CD4-positive, alpha-beta memory T cell (primary cell): Measurements from ENCODE around the gene ROM1. TPM values are rescaled to one million over a fixed set of nuclear protein-coding genes. Genes with fewer than 3 reads are reported as not detected.

Experiments used
- CTCF ChIA-PET: fragments of 350-600 bp; sonication (Branson Sonifier 250); formaldehyde crosslinking; loops from one replicate; lab custom pipeline; 2021; ENCODE audit warnings: inconsistent platforms; ENCODE audit not compliant: partially characterized antibody; lab: Charles Lee
- POLR2A ChIA-PET: fragments of 350-600 bp; sonication (Branson Sonifier 250); formaldehyde crosslinking; loops from one replicate; lab custom pipeline; 2021; ENCODE audit not compliant: partially characterized antibody; lab: Charles Lee
- DNase-seq, 5 donors: peaks; one replicate each; pipeline versions ENCODE4 v3.0.0 to v3.0.0-alpha.2; 2020 to 2022; ENCODE audit warnings: mixed read lengths in 1 of 5
- H3K27ac ChIP-seq: one replicate; pipeline ENCODE4 v1.7.0; 2013; ENCODE audit warnings: low read depth, low read length
- H3K27me3 ChIP-seq: 2 replicates; pipeline ENCODE4 v1.7.0; 2013; ENCODE audit warnings: mild to moderate bottlenecking, low read length, moderate library complexity; ENCODE audit not compliant: insufficient read depth
- H3K36me3 ChIP-seq: 2 replicates; pipeline ENCODE4 v1.7.0; 2013; ENCODE audit warnings: mild to moderate bottlenecking, low read length, moderate library complexity; ENCODE audit not compliant: insufficient read depth
- H3K4me1 ChIP-seq: 2 replicates; pipeline ENCODE4 v1.7.0; 2013; ENCODE audit warnings: mild to moderate bottlenecking, low read length, moderate library complexity; ENCODE audit not compliant: insufficient read depth
- H3K4me3 ChIP-seq, 2 donors: one replicate each; pipeline ENCODE4 v1.7.0; 2013; ENCODE audit warnings: low read length in 2 of 2, mild to moderate bottlenecking in 1 of 2
- H3K9me3 ChIP-seq, 2 donors: one replicate each; pipeline ENCODE4 v1.7.0; 2013; ENCODE audit warnings: low read length in 2 of 2, control low read depth in 1 of 2; ENCODE audit not compliant: control insufficient read depth in 1 of 2
- H3K27ac Mint-ChIP-seq, 7 donors: one replicate each; pipeline ENCODE4 v1.8.0; 2020 to 2021; ENCODE audit warnings: mixed read lengths in 7 of 7, mild to moderate bottlenecking in 6 of 7, inconsistent platforms in 3 of 7, moderate library complexity in 3 of 7
- H3K27me3 Mint-ChIP-seq, 2 donors: one replicate each; pipeline ENCODE4 v1.8.0; 2020 to 2021; ENCODE audit warnings: mixed read lengths in 2 of 2
- H3K36me3 Mint-ChIP-seq, 2 donors: one replicate each; pipeline ENCODE4 v1.8.0; 2020 to 2021; ENCODE audit warnings: mixed read lengths in 2 of 2, inconsistent platforms in 1 of 2, mild to moderate bottlenecking in 1 of 2
- H3K4me1 Mint-ChIP-seq, 4 donors: one replicate each; pipeline ENCODE4 v1.8.0; 2020 to 2021; ENCODE audit warnings: mixed read lengths in 4 of 4, mild to moderate bottlenecking in 1 of 4
- H3K4me3 Mint-ChIP-seq, 8 donors: one replicate each; pipeline ENCODE4 v1.8.0; 2020 to 2021; ENCODE audit warnings: mixed read lengths in 8 of 8, mild to moderate bottlenecking in 7 of 8, moderate library complexity in 6 of 8, inconsistent platforms in 3 of 8
- H3K9me3 Mint-ChIP-seq, 8 donors: one replicate each; pipeline ENCODE4 v1.8.0; 2020 to 2021; ENCODE audit warnings: mixed read lengths in 8 of 8, mild to moderate bottlenecking in 5 of 8, inconsistent platforms in 3 of 8, moderate library complexity in 1 of 8
- intact Hi-C: fragments of 100-400 bp; cut with micrococcal nuclease; formaldehyde crosslinking; loops from one replicate; pipeline ENCODE4 v1.15.1; 2023
- polyA plus RNA-seq, 2 donors: library from polyadenylated mRNA; unstranded; fragments of 300-500 nt; fragmentation: Illumina TruSeq; gene quantifications; one replicate each; pipeline ENCODE4 v1.2.3, GENCODE V29; 2021
- total RNA-seq, 2 experiments: library from RNA; stranded (reverse); gene quantifications; one replicate each; pipeline ENCODE4 v1.2.3, GENCODE V29; 2021

ROM1 gene
- total and polyA plus RNA-seq, 4 experiments from 2014 or later = 0.98 to 1.9 (median 1.3) TPM

DNA sequence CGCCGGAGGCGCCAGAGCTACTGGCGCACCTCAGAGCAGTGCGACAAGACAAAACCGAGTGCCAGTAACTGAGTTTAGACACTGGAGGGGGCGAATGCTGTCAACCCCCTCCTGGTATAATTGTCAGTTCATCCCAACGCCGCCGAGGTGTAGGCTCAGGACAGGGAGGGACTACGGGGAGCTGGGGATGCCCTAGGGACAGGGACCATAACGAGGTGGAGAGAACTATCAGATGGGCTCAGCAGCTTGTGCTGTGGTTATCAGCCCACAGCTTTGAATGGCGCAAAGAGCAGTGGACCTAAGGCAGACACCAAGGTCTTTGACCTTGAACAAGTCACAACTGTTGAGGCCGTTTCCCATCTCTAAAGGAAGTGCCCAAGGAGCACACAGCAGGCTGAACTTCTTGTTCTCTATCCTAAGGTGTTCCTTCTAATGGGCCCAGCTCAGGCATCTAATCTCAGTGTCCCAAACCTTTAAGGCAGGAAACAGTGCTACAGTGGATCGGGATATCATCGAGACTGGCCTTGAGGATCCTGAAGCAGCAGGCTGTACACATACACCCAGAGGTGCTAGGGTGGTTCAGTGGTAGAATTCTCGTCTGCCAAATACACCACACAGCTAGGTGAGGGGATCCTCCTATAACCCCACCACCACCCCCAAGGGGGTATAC is 20.8 kb upstream of the ROM1 start:
- H3K4me1 ChIP-seq = peaks cover 43% of the 10 kb centered on the region
- intact Hi-C loops = loop anchor here (5.0 kb wide), 1 partner anchor 270 kb away; no protein-coding TSS in a partner anchor
- no peaks in the 10 kb centered on the region for H3K27me3 ChIP-seq
- Mint-ChIP-seq H3K4me3 (peak overlapping the region; percentile 89 to 98 (median 95)), H3K4me1 (peaks cover 27 to 73% (median 45%) of the 10 kb centered on the region in 4 donors), H3K36me3 (peaks cover 35 to 61% of the 10 kb centered on the region in 2 donors), H3K27ac (peak overlapping the region; percentile 87 to 98 (median 98)), H3K9me3 (peaks cover 0 to 8% (median 0%) of the 10 kb centered on the region in 8 donors), H3K27me3 (no peaks in the 10 kb centered on the region)
- POLR2A ChIA-PET = interaction anchor here (0.6 to 12.0 kb wide), 61 partner anchors 9 to 625 kb away, joined by 3 to 494 read pairs (median 7); partner anchors contain the start of genes AHNAK, B3GAT3, BSCL2 and C11orf98
- DNase-seq = no peak
- H3K36me3 ChIP-seq = peaks cover 53% of the 10 kb centered on the region
- peak overlapping the region; percentile 87 for H3K27ac ChIP-seq
- CTCF ChIA-PET = interaction anchor here (0.7 to 6.3 kb wide), 44 partner anchors 7 to 289 kb away, joined by 3 to 86 read pairs (median 5); partner anchors contain the start of genes B3GAT3, C11orf98, CSKMT and EEF1G
- H3K9me3 ChIP-seq = no peaks in the 10 kb centered on the region
- peak overlapping the region; percentile 67 to 69 for H3K4me3 ChIP-seq

DNA sequence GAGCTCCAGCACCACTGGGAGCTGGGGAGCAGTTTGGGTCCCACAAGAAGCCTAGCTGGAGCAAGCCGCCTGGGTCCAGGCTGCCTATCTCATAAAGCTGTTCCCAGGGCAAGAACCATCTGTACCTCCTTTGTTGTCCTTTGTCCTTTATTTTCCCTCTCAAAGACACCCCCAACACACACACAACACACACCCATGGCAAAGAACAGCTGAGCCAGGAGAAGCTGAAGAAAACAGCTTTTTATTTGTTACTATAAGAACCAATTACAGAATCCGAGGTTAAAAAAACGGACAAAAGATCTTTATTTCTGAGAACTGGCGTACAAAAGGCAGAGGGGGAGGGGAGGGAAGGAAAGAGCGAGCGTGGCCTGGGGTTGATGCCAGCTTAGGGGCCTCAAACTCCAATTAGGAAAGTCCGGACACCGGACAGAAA is 20.1 kb upstream of the ROM1 start:
- peak overlapping the region in 5 of 8 donors; percentile 37 to 96 (median 70) for H3K4me3 Mint-ChIP-seq
- intact Hi-C loops = loop anchor here (1.0 to 5.0 kb wide), 2 partner anchors 101 to 269 kb away; no protein-coding TSS in a partner anchor
- H3K36me3 Mint-ChIP-seq = peaks cover 43 to 64% of the 10 kb centered on the region in 2 donors

DNA sequence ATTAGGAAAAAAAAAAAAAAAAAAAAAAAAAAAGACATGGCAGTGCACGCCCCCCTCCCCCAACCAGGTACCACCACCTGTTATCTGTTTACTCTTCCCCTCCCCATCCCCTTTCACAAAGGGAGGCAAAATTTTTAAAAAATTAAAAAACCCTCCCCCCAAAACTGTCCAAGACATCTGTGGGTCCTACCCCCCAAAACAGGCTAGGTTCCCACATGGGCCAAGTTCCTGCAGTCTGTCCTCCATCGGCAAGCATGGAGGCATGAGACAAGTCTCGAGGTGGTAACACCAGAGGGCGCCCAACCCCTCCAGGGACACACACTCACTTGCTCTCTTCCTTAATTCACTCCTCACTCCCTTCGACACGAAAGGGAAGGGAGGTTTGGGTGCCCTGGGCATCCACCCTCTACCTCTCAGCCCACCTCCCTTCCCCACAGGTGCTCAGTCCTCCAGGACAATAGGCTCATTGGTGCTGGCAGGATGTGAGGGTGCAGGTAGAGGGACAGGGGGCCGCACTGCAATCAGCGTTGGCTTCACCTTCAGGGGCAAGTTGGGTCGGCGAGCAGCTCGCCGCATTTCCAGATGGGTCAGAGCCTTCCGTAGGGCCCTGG is 19.5 kb upstream of the ROM1 start:
- Histone ChIP-seq H3K36me3 (peaks cover 53% of the 10 kb centered on the region), H3K27me3 (no peaks in the 10 kb centered on the region), H3K27ac (peak overlapping the region; percentile 32), H3K9me3 (no peaks in the 10 kb centered on the region), H3K4me3 (no peak overlapping the region), H3K4me1 (peaks cover 55% of the 10 kb centered on the region)
- ChIA-PET CTCF (interaction anchor here (0.7 to 6.3 kb wide), 22 partner anchors 8 to 268 kb away, joined by 3 to 86 read pairs (median 5); partner anchors contain the start of genes B3GAT3, C11orf98, CSKMT and EML3), POLR2A (interaction anchor here (0.9 to 12.0 kb wide), 24 partner anchors 8 to 287 kb away, joined by 3 to 494 read pairs (median 32); partner anchors contain the start of genes B3GAT3, BSCL2, C11orf98 and CSKMT)
- DNase-seq = peak; percentile 76 to 85 (median 77)
- peaks cover 46 to 70% of the 10 kb centered on the region in 2 donors for H3K36me3 Mint-ChIP-seq
- H3K9me3 Mint-ChIP-seq = peaks cover 0 to 8% (median 0%) of the 10 kb centered on the region in 8 donors
- peak overlapping the region; percentile 87 to 98 (median 97) for H3K27ac Mint-ChIP-seq
- H3K4me1 Mint-ChIP-seq = peaks cover 30 to 85% (median 55%) of the 10 kb centered on the region in 4 donors
- H3K27me3 Mint-ChIP-seq = no peaks in the 10 kb centered on the region
- intact Hi-C loops = loop anchor here (1.0 to 5.0 kb wide), 2 partner anchors 101 to 269 kb away; no protein-coding TSS in a partner anchor
- peak overlapping the region; percentile 64 to 90 (median 79) for H3K4me3 Mint-ChIP-seq

More for the DNA sequence above, 20.1 kb upstream of the ROM1 start:
- ChIA-PET POLR2A (interaction anchor here (0.8 to 12.0 kb wide), 26 partner anchors 9 to 288 kb away, joined by 3 to 494 read pairs (median 32); partner anchors contain the start of genes B3GAT3, BSCL2, C11orf98 and CSKMT), CTCF (interaction anchor here (0.7 to 6.3 kb wide), 25 partner anchors 8 to 269 kb away, joined by 3 to 86 read pairs (median 6); partner anchors contain the start of genes B3GAT3, C11orf98, CSKMT and EEF1G)
- Histone ChIP-seq H3K4me3 (peak overlapping the region in 1 of 2 donors; percentile 69), H3K9me3 (no peaks in the 10 kb centered on the region), H3K27me3 (no peaks in the 10 kb centered on the region), H3K36me3 (peaks cover 53% of the 10 kb centered on the region), H3K27ac (peak overlapping the region; percentile 87), H3K4me1 (peaks cover 50% of the 10 kb centered on the region)
- Mint-ChIP-seq H3K9me3 (peaks cover 0 to 8% (median 0%) of the 10 kb centered on the region in 8 donors), H3K27me3 (no peaks in the 10 kb centered on the region), H3K4me1 (peaks cover 27 to 80% (median 51%) of the 10 kb centered on the region in 4 donors), H3K27ac (peak overlapping the region; percentile 84 to 98 (median 98))
- DNase-seq = no peak

DNA sequence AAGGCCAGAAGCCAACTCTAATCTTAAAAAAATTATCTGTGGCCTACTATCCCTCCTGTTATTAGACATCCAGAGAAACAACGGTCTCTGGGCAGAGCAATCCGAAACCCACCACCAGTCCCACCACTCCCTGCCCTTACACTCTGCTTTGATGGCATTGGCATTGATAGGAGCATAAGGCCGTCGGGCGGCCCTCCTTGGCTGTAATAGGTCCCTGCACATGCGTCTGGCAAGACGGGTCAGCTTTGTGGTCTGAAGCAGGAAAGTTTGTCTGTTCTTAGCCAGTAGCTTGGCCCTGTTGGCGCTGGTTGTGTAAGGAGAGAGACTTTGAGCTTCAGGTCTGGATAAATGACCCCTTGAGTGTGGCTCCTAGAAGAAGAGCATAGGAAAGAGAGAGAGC is 17.9 kb upstream of the ROM1 start:
- H3K27ac ChIP-seq = no peak overlapping the region
- no peak overlapping the region for H3K4me3 ChIP-seq
- ChIA-PET POLR2A (interaction anchor here (0.6 to 12.0 kb wide), 9 partner anchors 9 to 246 kb away, joined by 3 to 494 read pairs (median 5); partner anchors contain the start of genes B3GAT3, C11orf98, CSKMT and EML3), CTCF (interaction anchor here (1.0 to 6.3 kb wide), 6 partner anchors 12 to 267 kb away, joined by 3 to 82 read pairs (median 4); partner anchors contain the start of gene ZBTB3)
- Mint-ChIP-seq H3K4me3 (no peak overlapping the region), H3K36me3 (peaks cover 60 to 80% of the 10 kb centered on the region in 2 donors), H3K4me1 (peaks cover 39 to 88% (median 64%) of the 10 kb centered on the region in 4 donors), H3K27ac (peak overlapping the region in 5 of 7 donors; percentile 10 to 87 (median 52)), H3K27me3 (no peaks in the 10 kb centered on the region), H3K9me3 (peaks cover 0 to 8% (median 0%) of the 10 kb centered on the region in 8 donors)
- H3K4me1 ChIP-seq = peaks cover 58% of the 10 kb centered on the region
- H3K27me3 ChIP-seq = no peaks in the 10 kb centered on the region
- DNase-seq = no peak
- H3K36me3 ChIP-seq = peaks cover 51% of the 10 kb centered on the region
- intact Hi-C loops = no loop called here
- no peaks in the 10 kb centered on the region for H3K9me3 ChIP-seq

DNA sequence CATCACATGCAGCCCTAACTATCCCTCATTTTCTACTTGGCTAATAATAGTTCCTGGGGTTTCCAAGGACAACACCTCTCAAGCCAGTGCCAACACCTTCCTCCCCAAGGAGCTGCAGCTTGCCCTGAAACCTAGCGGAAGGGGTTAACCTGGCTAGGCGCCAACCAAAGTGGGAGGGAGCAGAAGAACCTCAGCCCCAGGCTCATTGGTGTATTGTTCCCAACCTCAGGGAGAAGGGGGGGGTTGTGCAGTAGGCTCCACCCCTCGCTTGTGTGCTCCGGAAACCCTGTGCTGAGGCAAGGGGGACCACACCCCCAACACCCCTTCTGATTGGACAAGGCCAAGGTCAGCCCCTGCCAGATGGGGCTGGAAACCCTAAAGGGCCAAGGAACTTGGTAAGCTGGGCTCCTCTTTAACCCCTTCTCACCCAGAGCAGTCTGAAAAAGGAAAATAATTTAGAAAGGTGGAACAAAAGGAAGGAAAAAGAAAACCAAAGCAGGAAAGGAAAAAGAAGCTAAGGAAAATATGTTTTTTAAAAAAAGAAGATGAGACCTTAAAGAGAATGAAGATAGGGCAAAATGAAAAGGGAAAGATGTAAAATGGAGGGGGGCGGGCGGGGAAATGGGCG is 13.9 kb upstream of the ROM1 start:
- intact Hi-C loops = loop anchor here (1.0 kb wide), 4 partner anchors 8 to 233 kb away; partner anchors contain the start of genes C11orf98, CSKMT, STX5 and TEX54
- H3K4me1 Mint-ChIP-seq = peaks cover 36 to 77% (median 55%) of the 10 kb centered on the region in 4 donors
- CTCF ChIA-PET = interaction anchor here (0.7 to 1.8 kb wide), 9 partner anchors 8 to 187 kb away, joined by 3 to 7 read pairs (median 3); partner anchors contain the start of gene TUT1
- H3K27me3 Mint-ChIP-seq = no peaks in the 10 kb centered on the region
- H3K27me3 ChIP-seq = no peaks in the 10 kb centered on the region
- H3K4me3 ChIP-seq = peak overlapping the region; percentile 30 to 71
- DNase-seq = peak; percentile 96 to 100 (median 99)
- peak overlapping the region; percentile 90 to 99 (median 98) for H3K27ac Mint-ChIP-seq
- peaks cover 28% of the 10 kb centered on the region for H3K4me1 ChIP-seq
- no peaks in the 10 kb centered on the region for H3K9me3 Mint-ChIP-seq
- POLR2A ChIA-PET = interaction anchor here (0.6 to 12.0 kb wide), 26 partner anchors 7 to 282 kb away, joined by 3 to 494 read pairs (median 6); partner anchors contain the start of genes AHNAK, B3GAT3, C11orf98 and CSKMT
- peaks cover 67 to 81% of the 10 kb centered on the region in 2 donors for H3K36me3 Mint-ChIP-seq
- peak overlapping the region; percentile 91 to 99 (median 96) for H3K4me3 Mint-ChIP-seq
- H3K36me3 ChIP-seq = peaks cover 50% of the 10 kb centered on the region
- no peaks in the 10 kb centered on the region for H3K9me3 ChIP-seq
- peak overlapping the region; percentile 91 for H3K27ac ChIP-seq

DNA sequence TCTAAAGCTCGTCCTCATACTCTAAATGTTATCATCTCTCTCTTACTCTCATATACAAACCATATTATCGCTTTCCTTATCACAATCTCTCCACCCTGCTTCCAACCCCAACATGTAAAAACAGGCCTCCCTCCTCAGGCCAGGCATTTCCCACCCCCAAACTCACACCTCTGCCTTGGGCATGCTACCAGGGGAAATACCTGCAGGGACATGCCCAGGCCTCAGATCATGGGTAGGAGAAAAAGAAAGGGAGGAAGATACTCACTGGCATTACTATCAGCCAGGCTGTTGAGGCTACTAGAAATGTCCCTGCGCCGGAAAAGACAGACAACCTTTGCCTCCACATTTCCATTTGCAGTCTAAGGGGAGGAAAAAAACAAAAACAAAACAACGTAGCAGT is 13.2 kb upstream of the ROM1 start:
- POLR2A ChIA-PET = interaction anchor here (0.6 to 12.0 kb wide), 28 partner anchors 7 to 281 kb away, joined by 3 to 494 read pairs (median 8); partner anchors contain the start of genes AHNAK, B3GAT3, BSCL2 and C11orf98
- H3K4me3 ChIP-seq = peak overlapping the region; percentile 71 to 82
- Mint-ChIP-seq H3K36me3 (peaks cover 63 to 77% of the 10 kb centered on the region in 2 donors), H3K4me1 (peaks cover 33 to 71% (median 52%) of the 10 kb centered on the region in 4 donors), H3K9me3 (no peaks in the 10 kb centered on the region), H3K27me3 (no peaks in the 10 kb centered on the region), H3K27ac (peak overlapping the region; percentile 90 to 99 (median 98)), H3K4me3 (peak overlapping the region; percentile 91 to 99 (median 96))
- H3K4me1 ChIP-seq = peaks cover 27% of the 10 kb centered on the region
- H3K36me3 ChIP-seq = peaks cover 50% of the 10 kb centered on the region
- no peaks in the 10 kb centered on the region for H3K27me3 ChIP-seq
- DNase-seq = peak in 1 of 5 donors; percentile 65
- no peaks in the 10 kb centered on the region for H3K9me3 ChIP-seq
- peak overlapping the region; percentile 91 for H3K27ac ChIP-seq
- CTCF ChIA-PET = interaction anchor here (0.7 to 2.3 kb wide), 11 partner anchors 8 to 187 kb away, joined by 3 to 25 read pairs (median 3); partner anchors contain the start of genes C11orf98, CSKMT and TUT1
- intact Hi-C loops = loop anchor here (1.0 kb wide), 4 partner anchors 9 to 232 kb away; partner anchors contain the start of genes C11orf98, CSKMT, STX5 and TEX54
